ENCODE results near the gene SLC52A3. TPM values are rescaled to one million over a fixed set of nuclear protein-coding genes. Genes with fewer than 3 reads are reported as not detected.
"Not testable (repeated sequence)": the region's sequence is repeated elsewhere in the genome, so short reads cannot be mapped to it uniquely, and the experiment has no call there.

Gene SLC52A3
- total RNA-seq, 3 donors from 2014 or later: 12.0 to 48.6 (median 15.4) TPM

DNA sequence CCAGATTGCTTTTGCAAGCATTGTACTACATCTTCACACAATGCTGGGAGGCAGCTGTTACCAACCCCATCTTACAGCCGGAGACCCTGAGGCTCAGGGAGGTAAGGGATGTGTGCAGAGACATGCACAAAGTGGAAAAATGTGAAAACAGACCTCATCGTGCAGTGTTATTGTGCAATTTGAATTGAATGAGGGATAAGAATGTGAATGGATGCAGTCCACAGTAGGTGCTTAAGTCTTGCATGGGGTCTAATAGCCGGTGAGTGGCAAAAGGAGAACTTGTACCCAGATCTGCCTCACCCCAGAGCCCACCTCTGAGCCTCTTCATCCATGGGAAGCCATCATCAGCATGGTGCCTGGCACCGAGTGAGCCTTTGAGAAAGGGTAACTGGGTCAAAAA, 42.1 kb downstream of the SLC52A3 start:
- intact Hi-C loops (cut with DNase I, micrococcal nuclease): no loop called here
- ATAC-seq (no peak), DNase-seq (no peak)
- peaks cover 4% of the 10 kb centered on the region for H3K4me1 ChIP-seq (ENCODE audit: low read depth)
- TF ChIP-seq CTCF (IDR thresholded peaks at IDR 0.05): no peak
- H3K4me3 ChIP-seq: no peak overlapping the region
- H3K9me3 ChIP-seq: no peaks in the 10 kb centered on the region
- no peaks in the 10 kb centered on the region for H3K36me3 ChIP-seq (ENCODE audit: low read depth)

GRCh38 chr20:725491-725890, 42.8 kb downstream of the SLC52A3 start:
- DNase-seq (no peak), ATAC-seq (no peak)
- Histone ChIP-seq H3K36me3 (ENCODE audit: low read depth) (no peaks in the 10 kb centered on the region), H3K4me1 (ENCODE audit: low read depth) (peaks cover 4% of the 10 kb centered on the region), H3K9me3 (no peaks in the 10 kb centered on the region), H3K4me3 (no peak overlapping the region)
- intact Hi-C loops (cut with DNase I, micrococcal nuclease): no loop called here
- TF ChIP-seq CTCF (IDR thresholded peaks at IDR 0.05): no peak

DNA sequence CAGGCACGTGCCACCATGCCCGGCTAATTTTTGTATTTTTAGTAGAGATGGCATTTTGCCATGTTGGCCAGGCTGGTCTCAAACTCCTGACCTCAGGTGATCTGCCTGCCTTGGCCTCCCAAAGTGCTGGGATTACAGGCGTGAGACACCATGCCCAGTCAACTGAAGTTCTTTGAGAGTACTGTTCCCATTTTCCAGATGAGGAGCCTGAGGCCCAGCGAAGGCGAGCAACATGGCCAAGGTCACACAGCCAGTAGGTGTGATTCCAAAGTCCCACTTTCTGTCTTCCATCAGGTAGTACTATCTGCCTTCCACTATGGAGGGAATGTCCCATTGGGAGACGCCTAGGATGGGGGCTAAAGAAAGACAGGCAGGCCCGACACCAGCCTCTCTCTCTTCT, 43.5 kb downstream of the SLC52A3 start:
- H3K4me1 ChIP-seq (ENCODE audit: low read depth); H3K36me3 ChIP-seq (ENCODE audit: low read depth); intact Hi-C loops (cut with DNase I, micrococcal nuclease); H3K4me3 ChIP-seq; ATAC-seq; H3K9me3 ChIP-seq; DNase-seq: not testable (repeated sequence)

DNA sequence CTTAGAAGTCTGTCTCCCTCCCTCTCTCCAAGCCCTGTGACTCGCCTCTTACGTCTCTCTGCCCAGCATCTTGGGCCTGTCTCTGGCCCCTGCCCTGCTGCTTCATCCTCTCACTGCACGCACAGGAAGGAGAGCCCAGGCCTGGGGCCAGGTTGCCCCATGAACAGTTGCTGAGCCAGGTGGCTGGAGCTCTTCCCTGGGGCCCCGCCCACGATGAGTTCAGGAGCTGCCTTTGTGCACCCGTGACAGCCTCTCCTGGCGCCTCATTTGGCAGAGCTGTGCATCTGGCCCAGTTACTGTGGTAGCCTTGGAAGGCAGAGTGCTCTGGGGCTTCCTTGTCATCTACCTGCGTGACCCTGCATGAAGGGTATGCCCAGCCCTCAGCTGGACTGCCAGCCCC, 44.5 kb downstream of the SLC52A3 start:
- no peaks in the 10 kb centered on the region for H3K9me3 ChIP-seq
- H3K4me1 ChIP-seq (ENCODE audit: low read depth): peaks cover 4% of the 10 kb centered on the region
- H3K36me3 ChIP-seq (ENCODE audit: low read depth): no peaks in the 10 kb centered on the region
- intact Hi-C loops (cut with DNase I, micrococcal nuclease): no loop called here
- TF ChIP-seq CTCF (IDR thresholded peaks at IDR 0.05): no peak
- no peak for ATAC-seq
- no peak for DNase-seq
- no peak overlapping the region for H3K4me3 ChIP-seq

- TF ChIP-seq CTCF (IDR thresholded peaks at IDR 0.05): no peak
- DNase-seq (no peak), ATAC-seq (no peak)
- Histone ChIP-seq H3K36me3 (ENCODE audit: low read depth) (no peaks in the 10 kb centered on the region), H3K4me1 (ENCODE audit: low read depth) (peaks cover 2% of the 10 kb centered on the region), H3K4me3 (no peak overlapping the region), H3K9me3 (no peaks in the 10 kb centered on the region)
- intact Hi-C loops (cut with DNase I, micrococcal nuclease): no loop called here
These were observed 45.3 kb downstream of the SLC52A3 start for GRCh38 chr20:722822-723644.

DNA sequence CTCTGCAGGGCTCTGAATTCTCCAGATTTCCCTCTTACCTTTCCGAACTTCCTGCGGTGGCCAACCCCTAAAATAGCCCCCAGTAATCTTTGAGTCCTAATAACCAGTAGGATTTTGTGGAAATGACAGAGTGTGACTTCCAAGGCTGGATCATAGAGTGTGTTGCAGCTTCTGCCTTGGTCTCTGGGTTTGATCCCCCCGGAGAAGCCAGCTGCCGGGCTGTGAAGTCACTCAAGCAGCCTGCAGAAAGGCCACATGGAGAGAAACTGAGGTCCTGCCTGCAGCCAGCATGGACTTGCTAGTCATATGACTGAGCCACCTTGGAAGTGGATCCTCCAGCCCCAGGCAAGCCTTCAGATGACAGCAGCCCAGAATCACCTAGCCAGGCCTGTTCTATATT, 46.4 kb downstream of the SLC52A3 start:
- intact Hi-C loops (cut with DNase I, micrococcal nuclease): no loop called here
- no peak for TF ChIP-seq CTCF (IDR thresholded peaks at IDR 0.05)
- no peaks in the 10 kb centered on the region for H3K36me3 ChIP-seq (ENCODE audit: low read depth)
- no peaks in the 10 kb centered on the region for H3K9me3 ChIP-seq
- ATAC-seq: no peak
- H3K4me3 ChIP-seq: no peak overlapping the region
- no peak for DNase-seq
- no peaks in the 10 kb centered on the region for H3K4me1 ChIP-seq (ENCODE audit: low read depth)
